Tibial nerve (tissue), 4 donors: ENCODE measurements around the gene CTNNA2.

ENCODE experiments used
- EP300 ChIP-seq, 2 donors: sonication (generic); formaldehyde crosslinking; IDR thresholded peaks; one replicate each; pipeline ENCODE4 v1.6.1; 2017; ENCODE audit warnings: antibody characterized with exemption in 2 of 2, mild to moderate bottlenecking in 1 of 2
- POLR2A ChIP-seq, 2 donors: fragments of 450-650 bp; IDR thresholded peaks; one replicate each; pipeline ENCODE4 v1.6.1; 2017; ENCODE audit warnings: antibody characterized with exemption in 2 of 2, mild to moderate bottlenecking in 2 of 2, moderate library complexity in 2 of 2
- TF ChIP-seq, protein P1 (sequence below), 5 experiments: fragments of 200-600 bp in 3 of 5; fragments of 450-650 bp in 2 of 5; sonication (generic) in 3 of 5; IDR thresholded peaks; one replicate each; pipeline ENCODE4 v1.5.1; 2016 to 2019; ENCODE audit warnings: antibody characterized with exemption in 5 of 5, mild to moderate bottlenecking in 3 of 5, moderate library complexity in 2 of 5

DNA sequence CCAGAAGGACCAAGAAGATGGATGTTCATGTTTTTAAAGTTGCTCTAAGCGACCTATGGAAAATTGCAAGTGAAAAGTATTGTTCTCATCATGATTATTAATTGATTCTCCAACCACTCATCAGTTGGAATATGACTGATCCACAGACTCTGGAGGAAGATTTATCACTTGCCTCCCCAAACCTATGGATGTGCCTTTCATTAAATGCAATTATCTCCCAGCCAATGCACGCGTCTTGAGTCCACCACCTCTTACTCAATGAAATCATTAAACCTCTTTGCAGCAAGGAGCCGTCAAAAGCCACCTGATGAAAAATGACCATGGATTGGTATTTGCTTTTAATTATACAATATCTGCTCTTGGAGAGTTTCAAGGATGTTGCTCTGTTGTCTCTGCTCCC, 626.1 kb downstream of the CTNNA2 start:
- TF ChIP-seq, protein P1, sequence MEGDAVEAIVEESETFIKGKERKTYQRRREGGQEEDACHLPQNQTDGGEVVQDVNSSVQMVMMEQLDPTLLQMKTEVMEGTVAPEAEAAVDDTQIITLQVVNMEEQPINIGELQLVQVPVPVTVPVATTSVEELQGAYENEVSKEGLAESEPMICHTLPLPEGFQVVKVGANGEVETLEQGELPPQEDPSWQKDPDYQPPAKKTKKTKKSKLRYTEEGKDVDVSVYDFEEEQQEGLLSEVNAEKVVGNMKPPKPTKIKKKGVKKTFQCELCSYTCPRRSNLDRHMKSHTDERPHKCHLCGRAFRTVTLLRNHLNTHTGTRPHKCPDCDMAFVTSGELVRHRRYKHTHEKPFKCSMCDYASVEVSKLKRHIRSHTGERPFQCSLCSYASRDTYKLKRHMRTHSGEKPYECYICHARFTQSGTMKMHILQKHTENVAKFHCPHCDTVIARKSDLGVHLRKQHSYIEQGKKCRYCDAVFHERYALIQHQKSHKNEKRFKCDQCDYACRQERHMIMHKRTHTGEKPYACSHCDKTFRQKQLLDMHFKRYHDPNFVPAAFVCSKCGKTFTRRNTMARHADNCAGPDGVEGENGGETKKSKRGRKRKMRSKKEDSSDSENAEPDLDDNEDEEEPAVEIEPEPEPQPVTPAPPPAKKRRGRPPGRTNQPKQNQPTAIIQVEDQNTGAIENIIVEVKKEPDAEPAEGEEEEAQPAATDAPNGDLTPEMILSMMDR (IDR thresholded peaks at IDR 0.05): no peak
- no peak for TF ChIP-seq POLR2A (IDR thresholded peaks at IDR 0.05)
- TF ChIP-seq EP300 (IDR thresholded peaks at IDR 0.05): no peak
